Urinary bladder (tissue), 4 donors: ENCODE results near the gene SNX30. TPM values are rescaled to one million over a fixed set of nuclear protein-coding genes. Genes with fewer than 3 reads are reported as not detected.

Source experiments
- DNase-seq: peaks from one replicate; pipeline ENCODE4 v3.0.0-alpha.2; 2015; ENCODE audit errors: extremely low spot score
- H3K27ac ChIP-seq: one replicate; pipeline ENCODE4 v1.5.1; 2013; ENCODE audit warnings: low read depth, mild to moderate bottlenecking, moderate library complexity
- H3K36me3 ChIP-seq: one replicate; pipeline ENCODE4 v1.6.1; 2013; ENCODE audit warnings: mild to moderate bottlenecking, moderate library complexity; ENCODE audit not compliant: insufficient read depth
- H3K4me1 ChIP-seq: one replicate; pipeline ENCODE4 v1.6.1; 2013; ENCODE audit warnings: mild to moderate bottlenecking, moderate library complexity; ENCODE audit not compliant: insufficient read depth
- H3K4me3 ChIP-seq: one replicate; pipeline ENCODE4 v1.5.1; 2013; ENCODE audit warnings: low read depth, low read length
- WGBS: extraction: QIAGEN DNeasy Blood & Tissue Kit; methylation state at CpG from one replicate; pipeline ENCODE4 v1.1.7; 2013; 5-methylcytosine and 5-hydroxymethylcytosine counted together
- polyA plus RNA-seq: library from polyadenylated mRNA; stranded (reverse); fragments of 200-250 nt; gene quantifications from one replicate; pipeline ENCODE4 v1.2.3, GENCODE V29; 2013
- total RNA-seq: library from RNA; depleted of rRNA; stranded (reverse); fragments of >200 nt; gene quantifications from one replicate; pipeline ENCODE4 v1.2.3, GENCODE V29; 2014
- donor health status: healthy with polysubstance abuse.
- donor health status: healthy.

SNX30 gene
- total and polyA plus RNA-seq, 2 donors: 4.5 to 20.7 TPM

- Histone ChIP-seq H3K4me1 (no peaks in the 10 kb centered on the region), H3K27ac (no peak overlapping the region), H3K4me3 (no peak overlapping the region), H3K36me3 (no peaks in the 10 kb centered on the region)
- no peak for DNase-seq
Measured at GRCh38 chr9:112777914-112778313, 27.4 kb downstream of the SNX30 start.

GRCh38 chr9:112780450-112781036 is 30.0 kb downstream of the SNX30 start:
- Histone ChIP-seq H3K4me1 (no peaks in the 10 kb centered on the region), H3K36me3 (no peaks in the 10 kb centered on the region), H3K4me3 (no peak overlapping the region), H3K27ac (no peak overlapping the region)
- no peak for DNase-seq
- whole genome bisulfite sequencing: 78% methylated on average over 6 of the region's 6 CpGs

GRCh38 chr9:112782218-112782617 is 31.7 kb downstream of the SNX30 start:
- H3K4me1 ChIP-seq: peaks cover 2% of the 10 kb centered on the region
- DNase-seq: no peak
- WGBS: 94% methylated on average over 1 of the region's 1 CpG
- H3K36me3 ChIP-seq: no peaks in the 10 kb centered on the region
- H3K27ac ChIP-seq: no peak overlapping the region
- no peak overlapping the region for H3K4me3 ChIP-seq

GRCh38 chr9:112783551-112783954 is 33.0 kb downstream of the SNX30 start:
- peaks cover 2% of the 10 kb centered on the region for H3K4me1 ChIP-seq
- H3K27ac ChIP-seq: no peak overlapping the region
- no peak overlapping the region for H3K4me3 ChIP-seq
- DNase-seq: no peak
- no peaks in the 10 kb centered on the region for H3K36me3 ChIP-seq
- WGBS: 77% methylated on average over 4 of the region's 4 CpGs

- H3K4me1 ChIP-seq: peaks cover 2% of the 10 kb centered on the region
- H3K36me3 ChIP-seq: no peaks in the 10 kb centered on the region
- H3K4me3 ChIP-seq: no peak overlapping the region
- no peak overlapping the region for H3K27ac ChIP-seq
- WGBS: 39% methylated on average over 7 of the region's 7 CpGs
- DNase-seq: no peak
Measured at GRCh38 chr9:112784020-112784785, 33.6 kb downstream of the SNX30 start.

- peaks cover 2% of the 10 kb centered on the region for H3K4me1 ChIP-seq
- H3K4me3 ChIP-seq: no peak overlapping the region
- WGBS: 94% methylated on average over 3 of the region's 3 CpGs
- no peak overlapping the region for H3K27ac ChIP-seq
- DNase-seq: no peak
- no peaks in the 10 kb centered on the region for H3K36me3 ChIP-seq
Measured at GRCh38 chr9:112785986-112786385, 35.4 kb downstream of the SNX30 start.

GRCh38 chr9:112786829-112787520 is 36.4 kb downstream of the SNX30 start:
- 85% methylated on average over 9 of the region's 9 CpGs for WGBS
- no peak overlapping the region for H3K4me3 ChIP-seq
- peaks cover 2% of the 10 kb centered on the region for H3K4me1 ChIP-seq
- no peak overlapping the region for H3K27ac ChIP-seq
- DNase-seq: no peak
- no peaks in the 10 kb centered on the region for H3K36me3 ChIP-seq

- Histone ChIP-seq H3K27ac (no peak overlapping the region), H3K4me3 (no peak overlapping the region), H3K4me1 (peaks cover 2% of the 10 kb centered on the region), H3K36me3 (no peaks in the 10 kb centered on the region)
- WGBS: 98% methylated on average over 3 of the region's 3 CpGs
- no peak for DNase-seq
Measured at GRCh38 chr9:112787978-112788377, 37.4 kb downstream of the SNX30 start.

GRCh38 chr9:112789473-112789872 is 38.9 kb downstream of the SNX30 start:
- Histone ChIP-seq H3K27ac (no peak overlapping the region), H3K36me3 (no peaks in the 10 kb centered on the region), H3K4me1 (peaks cover 2% of the 10 kb centered on the region), H3K4me3 (no peak overlapping the region)
- WGBS: 29% methylated on average over 1 of the region's 1 CpG
- DNase-seq: peak; percentile 28

GRCh38 chr9:112789891-112790774 is 39.6 kb downstream of the SNX30 start:
- WGBS: 55% methylated on average over 5 of the region's 5 CpGs
- DNase-seq: no peak
- no peak overlapping the region for H3K4me3 ChIP-seq
- peaks cover 2% of the 10 kb centered on the region for H3K4me1 ChIP-seq
- no peak overlapping the region for H3K27ac ChIP-seq
- H3K36me3 ChIP-seq: no peaks in the 10 kb centered on the region

- WGBS: 96% methylated on average over 1 of the region's 1 CpG
- no peak for DNase-seq
- no peaks in the 10 kb centered on the region for H3K4me1 ChIP-seq
- H3K36me3 ChIP-seq: no peaks in the 10 kb centered on the region
- H3K4me3 ChIP-seq: no peak overlapping the region
- no peak overlapping the region for H3K27ac ChIP-seq
Measured at GRCh38 chr9:112792670-112793069, 42.1 kb downstream of the SNX30 start.

- 69% methylated on average over 5 of the region's 5 CpGs for WGBS
- no peak overlapping the region for H3K27ac ChIP-seq
- H3K4me1 ChIP-seq: no peaks in the 10 kb centered on the region
- H3K36me3 ChIP-seq: no peaks in the 10 kb centered on the region
- no peak for DNase-seq
- H3K4me3 ChIP-seq: no peak overlapping the region
Measured at GRCh38 chr9:112793213-112793810, 42.8 kb downstream of the SNX30 start.

- Histone ChIP-seq H3K27ac (no peak overlapping the region), H3K4me1 (no peaks in the 10 kb centered on the region), H3K4me3 (no peak overlapping the region), H3K36me3 (no peaks in the 10 kb centered on the region)
- DNase-seq: no peak
Measured at GRCh38 chr9:112794731-112795130, 44.2 kb downstream of the SNX30 start.
